Hematopoietic multipotent progenitor cell treated with erythropoietin and hydrocortisone succinate and interleukin-3 and kit ligand, for 15 days (in vitro differentiated cells): ENCODE results near the gene KBTBD13.
"Not testable (repeated sequence)": the region's sequence is repeated elsewhere in the genome, so short reads cannot be mapped to it uniquely, and the experiment has no call there.

ENCODE experiments used
- DNase-seq: peaks from one replicate; pipeline ENCODE4 v3.0.0-alpha.2; 2015; ENCODE audit warnings: low spot score

Gene KBTBD13

GRCh38 chr15:65069779-65070546 is 6.6 kb upstream of the KBTBD13 start:
- DNase-seq, result no peak

DNA sequence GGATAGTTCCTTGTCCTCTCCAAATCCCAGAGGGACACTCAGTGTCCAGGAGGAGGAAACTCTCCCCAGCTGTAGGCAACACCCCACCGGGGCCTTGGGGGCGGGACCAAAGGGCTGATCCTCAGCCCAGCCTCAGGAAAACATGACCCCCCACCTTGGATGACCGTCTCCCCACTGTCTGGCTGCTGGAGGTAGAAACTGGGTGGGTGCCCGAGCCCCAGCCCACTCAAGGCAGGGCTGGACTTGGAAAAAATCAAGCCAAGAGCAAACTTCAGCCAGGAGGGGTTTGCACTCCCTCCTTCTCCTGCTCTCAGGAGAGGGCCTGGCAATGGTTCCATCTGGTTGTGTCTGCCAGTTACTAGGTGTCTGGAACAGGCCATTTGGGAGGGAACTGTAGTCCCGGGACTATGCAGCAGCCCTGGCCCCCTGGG is 5.2 kb upstream of the KBTBD13 start:
- DNase-seq, result no peak

DNA sequence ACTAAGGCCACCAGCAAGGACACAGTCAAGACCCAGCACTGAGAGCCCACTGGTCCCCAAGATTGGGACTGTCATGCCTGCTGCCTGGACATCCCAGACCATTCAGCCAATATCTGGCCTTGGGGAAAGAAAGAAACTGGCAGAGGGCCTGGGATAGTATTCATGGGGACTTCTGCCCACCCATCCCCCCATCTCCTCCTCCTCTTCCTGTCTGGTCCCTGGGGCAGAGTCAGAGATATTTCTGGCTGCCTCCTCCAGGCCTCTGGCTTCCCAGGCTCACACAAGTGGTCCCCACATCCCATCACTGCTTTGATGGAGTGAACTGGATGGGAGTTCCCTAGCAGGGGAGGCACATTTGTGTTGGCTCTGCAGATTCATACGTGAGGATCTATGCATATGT is 4.5 kb upstream of the KBTBD13 start:
- DNase-seq, result no peak

DNA sequence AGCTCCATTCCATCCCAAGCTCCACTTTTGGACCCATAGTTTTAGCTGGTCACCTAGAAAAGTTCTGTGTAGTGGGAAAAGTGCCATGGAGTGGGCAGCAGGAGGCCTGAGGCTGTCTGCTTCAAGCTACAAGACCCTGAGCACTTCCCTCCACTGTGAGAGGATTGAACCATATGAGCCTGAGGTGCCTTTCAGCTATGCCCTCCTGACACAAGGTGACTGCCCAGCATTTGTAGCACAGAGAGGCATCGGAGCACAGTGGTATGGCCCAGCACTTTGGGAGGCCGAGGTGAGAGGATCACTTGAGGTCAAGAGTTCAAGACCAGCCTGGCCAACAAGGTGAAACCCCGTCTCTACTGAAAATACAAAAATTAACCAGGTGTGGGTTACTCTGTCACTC is 3.9 kb upstream of the KBTBD13 start:
- no peak for DNase-seq

DNA sequence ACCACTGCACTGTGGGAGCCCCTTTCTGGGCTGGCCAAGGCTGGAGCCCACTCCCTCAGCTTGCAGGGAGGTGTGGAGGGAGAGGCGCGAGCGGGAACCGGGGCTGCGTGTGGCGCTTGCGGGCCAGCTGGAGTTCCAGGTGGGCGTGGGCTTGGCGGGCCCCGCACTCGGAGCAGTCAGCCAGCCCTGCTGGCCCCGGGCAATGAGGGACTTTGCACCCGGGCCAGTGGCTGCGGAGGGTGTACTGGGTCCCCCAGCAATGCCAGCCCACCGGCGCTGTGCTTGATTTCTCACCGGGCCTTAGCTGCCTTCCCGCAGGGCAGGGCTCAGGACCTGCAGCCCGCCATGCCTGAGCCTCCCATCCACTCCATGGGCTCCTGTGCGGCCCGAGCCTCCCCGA is 1.6 kb upstream of the KBTBD13 start:
- not testable (repeated sequence) for DNase-seq

- not testable (repeated sequence) for DNase-seq
These were observed 745 bp upstream of the KBTBD13 start for GRCh38 chr15:65075607-65076395.

GRCh38 chr15:65077291-65077980 is 890 bp downstream of the KBTBD13 start:
- no peak for DNase-seq

GRCh38 chr15:65077981-65078352 is 1.4 kb downstream of the KBTBD13 start:
- no peak for DNase-seq

DNA sequence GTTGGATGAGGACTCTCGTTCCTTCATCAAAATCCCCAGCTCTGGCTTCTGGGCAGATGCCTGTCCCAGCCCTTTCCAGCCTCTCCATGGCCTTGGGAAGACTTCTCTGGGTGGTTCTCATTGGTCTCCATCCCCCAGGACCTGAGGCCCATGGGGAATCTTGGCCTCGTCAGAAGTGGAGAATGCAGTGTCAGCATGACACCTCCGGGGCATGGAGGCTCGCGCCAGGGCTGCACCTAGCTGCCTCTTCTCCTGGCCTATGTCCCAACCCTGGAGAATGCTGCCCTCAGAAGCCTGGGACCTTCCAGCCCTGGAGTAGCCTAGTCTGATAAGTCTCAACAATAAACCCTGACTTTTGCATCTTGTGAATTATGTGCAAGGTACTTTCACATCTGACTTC is 3.0 kb downstream of the KBTBD13 start:
- DNase-seq, result no peak

DNA sequence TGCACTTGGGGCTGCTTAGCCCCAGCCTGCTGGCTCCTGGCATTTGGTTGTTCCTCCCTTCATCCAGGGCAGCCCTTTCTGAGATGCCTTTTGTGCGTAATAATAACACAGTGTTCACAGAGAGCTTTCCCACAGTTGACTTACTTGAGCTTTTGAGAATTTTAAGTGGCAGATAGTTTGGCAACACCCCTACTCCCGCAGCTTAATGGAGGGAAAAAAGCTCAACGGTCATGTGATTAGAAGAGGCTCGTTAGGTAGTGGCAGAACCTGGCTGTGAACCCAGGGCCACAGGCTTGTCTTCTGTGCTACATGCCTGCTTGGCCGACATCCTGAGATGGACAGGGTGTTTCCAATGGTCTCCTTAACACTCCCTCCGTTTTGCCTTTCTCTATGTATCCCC is 4.7 kb downstream of the KBTBD13 start:
- no peak for DNase-seq

DNA sequence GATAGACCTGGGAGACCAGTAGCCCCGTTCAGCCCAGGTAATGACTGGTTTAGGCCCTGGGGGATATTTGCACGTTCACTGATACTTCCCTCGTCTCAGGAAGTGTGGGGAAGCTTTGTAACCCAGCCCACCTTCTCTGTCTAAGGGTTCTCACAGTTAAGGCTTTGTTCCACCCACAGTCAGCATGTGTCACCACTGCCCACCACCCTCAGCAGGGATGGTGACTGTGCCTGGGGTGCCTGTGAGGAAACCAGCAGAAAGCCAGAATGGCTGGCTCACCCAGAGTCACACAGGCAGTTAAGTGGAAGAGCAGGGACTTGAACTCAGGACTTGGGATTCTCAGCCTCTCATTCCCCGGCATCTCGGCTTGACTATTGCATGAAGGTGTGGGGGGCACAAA is 5.2 kb downstream of the KBTBD13 start:
- DNase-seq, result no peak

DNA sequence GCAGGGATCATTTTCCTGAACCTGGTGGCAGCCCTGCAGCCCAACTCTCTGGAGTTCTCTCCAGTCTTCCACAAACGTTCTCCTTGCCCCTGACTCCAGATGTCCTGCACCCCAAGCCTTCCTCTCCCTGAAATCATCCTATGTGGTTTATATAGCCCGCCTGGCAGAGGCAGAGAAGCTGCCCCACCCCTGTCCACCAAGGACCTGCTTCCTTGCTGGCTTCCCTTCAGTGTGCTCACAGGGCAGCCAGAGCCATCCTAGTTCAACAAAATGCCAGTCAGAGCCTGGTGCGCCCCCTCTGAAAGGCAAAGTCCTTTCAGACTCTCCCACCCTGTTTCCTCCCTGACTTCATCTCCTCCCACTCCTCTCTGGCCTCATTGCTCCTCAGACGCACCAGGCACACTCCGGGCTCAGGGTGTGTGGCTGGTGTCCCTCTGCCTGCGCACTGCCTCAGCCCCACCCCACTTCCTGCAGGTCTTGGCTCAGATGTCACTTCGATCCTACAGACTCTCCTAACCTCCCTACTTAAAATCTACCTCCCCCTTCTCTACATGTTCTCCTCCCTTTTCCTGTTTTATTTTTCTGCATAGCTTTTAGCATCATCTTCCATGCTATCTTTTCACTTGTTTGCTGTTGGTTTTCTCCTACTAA is 5.9 kb downstream of the KBTBD13 start:
- DNase-seq, result no peak

- no peak for DNase-seq
These were observed 6.7 kb downstream of the KBTBD13 start for GRCh38 chr15:65083262-65083701.

- no peak for DNase-seq
These were observed 8.1 kb downstream of the KBTBD13 start for GRCh38 chr15:65084500-65085206.

DNA sequence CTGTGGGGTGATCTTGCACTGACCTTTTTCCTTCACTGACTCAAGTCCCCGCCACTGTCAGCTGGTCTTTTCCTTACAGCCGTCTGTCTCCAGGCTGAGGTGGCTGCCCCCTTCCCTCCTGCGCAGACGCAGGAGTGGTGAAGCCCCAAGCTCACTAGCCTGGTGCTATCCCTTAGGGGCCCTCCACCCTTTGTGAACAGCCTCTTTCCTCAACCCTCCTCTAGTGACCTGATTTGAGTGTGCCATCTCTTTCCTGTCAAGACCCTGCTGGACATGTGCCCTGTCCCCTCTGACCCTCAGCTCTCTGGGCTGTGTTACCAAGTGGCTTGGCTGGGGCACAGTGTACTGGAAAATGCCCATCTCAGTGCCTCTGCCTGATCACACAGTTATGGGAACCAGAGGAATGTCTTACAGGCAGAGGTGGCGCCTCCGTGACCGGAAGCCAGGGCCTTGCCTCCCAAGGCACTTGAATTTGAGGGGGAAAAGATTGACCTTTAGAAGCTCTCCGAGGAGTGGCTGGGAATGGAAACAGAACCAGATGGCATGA is 8.7 kb downstream of the KBTBD13 start:
- no peak for DNase-seq

- DNase-seq, result no peak
These were observed 9.6 kb downstream of the KBTBD13 start for GRCh38 chr15:65085990-65086679.

GRCh38 chr15:65086680-65087111 is 10.2 kb downstream of the KBTBD13 start:
- DNase-seq, result no peak

DNA sequence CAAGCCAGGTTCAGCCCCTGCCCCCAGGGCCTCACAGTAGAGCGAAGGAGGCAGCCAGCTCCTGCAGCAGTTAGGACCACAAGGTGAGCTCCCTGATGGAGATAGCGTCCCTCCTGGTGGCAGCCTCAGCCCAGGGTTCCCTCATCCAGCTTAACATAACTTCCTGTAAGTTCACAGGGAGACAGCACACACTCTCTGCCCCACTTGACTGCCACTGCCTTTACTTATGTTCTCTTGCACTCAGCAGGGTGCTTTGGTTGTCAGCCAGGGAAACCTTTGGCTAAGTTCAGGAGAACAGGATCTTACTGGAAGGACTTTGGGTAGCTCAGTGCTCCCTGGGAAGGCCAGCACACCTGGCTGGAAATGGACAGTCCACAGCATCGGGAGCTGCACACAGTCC is 10.9 kb downstream of the KBTBD13 start:
- no peak for DNase-seq

GRCh38 chr15:65087873-65088642 is 11.5 kb downstream of the KBTBD13 start:
- no peak for DNase-seq

- no peak for DNase-seq
These were observed 12.1 kb downstream of the KBTBD13 start for GRCh38 chr15:65088643-65089021.
